22Rv1 (cell line): ENCODE results near the gene PEX10.

Source experiments
- H3K27ac ChIP-seq: fragments of 450-650 bp; 2 replicates; pipeline ENCODE4 v1.5.1; 2017
- CTCF ChIP-seq: fragments of 450-650 bp; IDR thresholded peaks from 2 replicates; pipeline ENCODE4 v1.5.1; 2017; ENCODE audit warnings: mild to moderate bottlenecking
- ZFX ChIP-seq: fragments of 450-650 bp; IDR thresholded peaks from 2 replicates; pipeline ENCODE4 v1.6.1; 2017; ENCODE audit warnings: antibody characterized with exemption, borderline replicate concordance

The PEX10 gene

GRCh38 chr1:2383576-2383975, 28.8 kb downstream of the PEX10 start:
- H3K27ac ChIP-seq = no peak overlapping the region
- TF ChIP-seq ZFX (no peak), CTCF (no peak)

- TF ChIP-seq ZFX (no peak), CTCF (peak; percentile 55)
- H3K27ac ChIP-seq = no peak overlapping the region
These were observed 29.6 kb downstream of the PEX10 start for GRCh38 chr1:2382621-2383361.

GRCh38 chr1:2381741-2382620, 30.4 kb downstream of the PEX10 start:
- no peak overlapping the region for H3K27ac ChIP-seq
- TF ChIP-seq ZFX (no peak), CTCF (peak; percentile 88)

GRCh38 chr1:2380816-2381591, 31.4 kb downstream of the PEX10 start:
- H3K27ac ChIP-seq = no peak overlapping the region
- TF ChIP-seq ZFX = no peak
- TF ChIP-seq CTCF = no peak

- TF ChIP-seq ZFX (no peak), CTCF (no peak)
- H3K27ac ChIP-seq = no peak overlapping the region
These were observed 32.5 kb downstream of the PEX10 start for GRCh38 chr1:2379733-2380404.

- no peak overlapping the region for H3K27ac ChIP-seq
- TF ChIP-seq ZFX = no peak
- no peak for TF ChIP-seq CTCF
These were observed 33.2 kb downstream of the PEX10 start for GRCh38 chr1:2378956-2379732.
